Measurements from ENCODE around the gene RYR3.

Gene RYR3

GRCh38 chr15:33282226-33283020 is 28.3 kb upstream of the RYR3 start:
- no peaks in the 10 kb centered on the region for H3K4me1 ChIP-seq (ENCODE audit: control insufficient read depth in 1 of 2, insufficient read depth in 1 of 2, low read depth in 1 of 2, low read length in 1 of 2)
- no peak overlapping the region for H3K4me3 ChIP-seq (ENCODE audit: low read depth in 1 of 2, low read length in 1 of 2)
- no peaks in the 10 kb centered on the region for H3K36me3 ChIP-seq
- no peaks in the 10 kb centered on the region for H3K9me3 ChIP-seq
- H3K27ac ChIP-seq, result no peak overlapping the region
- TF ChIP-seq, protein P1, sequence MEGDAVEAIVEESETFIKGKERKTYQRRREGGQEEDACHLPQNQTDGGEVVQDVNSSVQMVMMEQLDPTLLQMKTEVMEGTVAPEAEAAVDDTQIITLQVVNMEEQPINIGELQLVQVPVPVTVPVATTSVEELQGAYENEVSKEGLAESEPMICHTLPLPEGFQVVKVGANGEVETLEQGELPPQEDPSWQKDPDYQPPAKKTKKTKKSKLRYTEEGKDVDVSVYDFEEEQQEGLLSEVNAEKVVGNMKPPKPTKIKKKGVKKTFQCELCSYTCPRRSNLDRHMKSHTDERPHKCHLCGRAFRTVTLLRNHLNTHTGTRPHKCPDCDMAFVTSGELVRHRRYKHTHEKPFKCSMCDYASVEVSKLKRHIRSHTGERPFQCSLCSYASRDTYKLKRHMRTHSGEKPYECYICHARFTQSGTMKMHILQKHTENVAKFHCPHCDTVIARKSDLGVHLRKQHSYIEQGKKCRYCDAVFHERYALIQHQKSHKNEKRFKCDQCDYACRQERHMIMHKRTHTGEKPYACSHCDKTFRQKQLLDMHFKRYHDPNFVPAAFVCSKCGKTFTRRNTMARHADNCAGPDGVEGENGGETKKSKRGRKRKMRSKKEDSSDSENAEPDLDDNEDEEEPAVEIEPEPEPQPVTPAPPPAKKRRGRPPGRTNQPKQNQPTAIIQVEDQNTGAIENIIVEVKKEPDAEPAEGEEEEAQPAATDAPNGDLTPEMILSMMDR (IDR thresholded peaks at IDR 0.05), result no peak
- H3K27me3 ChIP-seq, result peaks cover 9% of the 10 kb centered on the region

- TF ChIP-seq, protein P1 (IDR thresholded peaks at IDR 0.05), result no peak
- H3K27ac ChIP-seq, result no peak overlapping the region
- H3K36me3 ChIP-seq, result no peaks in the 10 kb centered on the region
- no peaks in the 10 kb centered on the region for H3K9me3 ChIP-seq
- no peaks in the 10 kb centered on the region for H3K4me1 ChIP-seq (ENCODE audit: control insufficient read depth in 1 of 2, insufficient read depth in 1 of 2, low read depth in 1 of 2, low read length in 1 of 2)
- no peak overlapping the region for H3K4me3 ChIP-seq (ENCODE audit: low read depth in 1 of 2, low read length in 1 of 2)
- peaks cover 8% of the 10 kb centered on the region for H3K27me3 ChIP-seq
Measured at GRCh38 chr15:33283576-33283975, 27.2 kb upstream of the RYR3 start.

- H3K4me3 ChIP-seq (ENCODE audit: low read depth in 1 of 2, low read length in 1 of 2), result no peak overlapping the region
- TF ChIP-seq, protein P1 (IDR thresholded peaks at IDR 0.05), result no peak
Measured at GRCh38 chr15:33284336-33284735, 26.4 kb upstream of the RYR3 start.

DNA sequence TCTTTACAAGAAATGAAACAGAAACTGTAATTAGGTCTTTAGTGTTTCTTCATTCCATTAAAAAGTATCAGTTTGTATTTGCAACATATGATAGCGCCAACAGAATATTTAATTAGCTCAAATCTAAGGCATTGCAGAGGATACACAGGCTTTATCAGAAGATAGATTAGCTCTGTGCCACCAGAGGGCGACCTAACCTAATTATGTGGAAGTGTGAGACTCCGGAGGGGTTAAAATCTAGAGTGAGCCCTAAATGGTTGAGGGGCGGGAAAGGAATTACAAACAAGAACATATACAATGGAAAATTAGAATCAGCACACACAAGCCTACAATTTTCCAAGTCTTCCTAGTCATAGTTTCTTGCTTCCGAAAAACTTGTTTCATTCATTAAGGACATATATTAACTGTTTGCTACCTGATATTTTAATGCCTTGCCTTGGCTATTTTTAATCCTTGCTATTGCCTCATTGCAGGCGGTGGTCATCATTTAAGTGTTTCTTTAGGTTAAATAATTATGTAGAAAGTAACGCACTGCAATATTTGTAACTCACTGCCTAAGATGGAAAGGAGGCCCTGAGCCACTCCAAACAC is 18.0 kb upstream of the RYR3 start:
- H3K4me3 ChIP-seq (ENCODE audit: low read depth in 1 of 2, low read length in 1 of 2), result no peak overlapping the region
- TF ChIP-seq, protein P1 (IDR thresholded peaks at IDR 0.05), result no peak

More at GRCh38 chr15:33284336-33284735, 26.4 kb upstream of the RYR3 start:
- no peaks in the 10 kb centered on the region for H3K36me3 ChIP-seq
- H3K27ac ChIP-seq, result no peak overlapping the region
- no peaks in the 10 kb centered on the region for H3K9me3 ChIP-seq
- peaks cover under 1% of the 10 kb centered on the region for H3K27me3 ChIP-seq
- H3K4me1 ChIP-seq (ENCODE audit: control insufficient read depth in 1 of 2, insufficient read depth in 1 of 2, low read depth in 1 of 2, low read length in 1 of 2), result no peaks in the 10 kb centered on the region

GRCh38 chr15:33293713-33294334 is 16.9 kb upstream of the RYR3 start:
- TF ChIP-seq, protein P1 (IDR thresholded peaks at IDR 0.05), result no peak
- Histone ChIP-seq H3K4me1 (ENCODE audit: control insufficient read depth in 1 of 2, insufficient read depth in 1 of 2, low read depth in 1 of 2, low read length in 1 of 2) (no peaks in the 10 kb centered on the region), H3K27me3 (peaks cover 26% of the 10 kb centered on the region), H3K27ac (no peak overlapping the region), H3K9me3 (no peaks in the 10 kb centered on the region), H3K36me3 (no peaks in the 10 kb centered on the region), H3K4me3 (ENCODE audit: low read depth in 1 of 2, low read length in 1 of 2) (no peak overlapping the region)

More for the DNA sequence above, 18.0 kb upstream of the RYR3 start:
- no peak overlapping the region for H3K27ac ChIP-seq
- H3K27me3 ChIP-seq, result peaks cover 26% of the 10 kb centered on the region
- H3K9me3 ChIP-seq, result no peaks in the 10 kb centered on the region
- H3K4me1 ChIP-seq (ENCODE audit: control insufficient read depth in 1 of 2, insufficient read depth in 1 of 2, low read depth in 1 of 2, low read length in 1 of 2), result no peaks in the 10 kb centered on the region
- H3K36me3 ChIP-seq, result no peaks in the 10 kb centered on the region

All from neutrophil (primary cell).